Thoracic aorta (tissue), 2 donors: ENCODE results near the gene SMARCB1. TPM values are rescaled to one million over a fixed set of nuclear protein-coding genes. Genes with fewer than 3 reads are reported as not detected.

Experiments used
- ATAC-seq: fragments of 150-250 bp; one replicate; pipeline ENCODE4 v1.8.0; 2017; ENCODE audit warnings: low read depth; ENCODE audit not compliant: insufficient number of reproducible peaks, low FRiP score
- DNase-seq: peaks from one replicate; pipeline ENCODE4 v3.0.0-alpha.2; 2020; ENCODE audit warnings: low spot score
- H3K27ac ChIP-seq, 2 donors: fragments of 200-600 bp; sonication (generic); 1 replicate in 1 of 2; 2 replicates in 1 of 2; pipeline ENCODE4 v1.5.1; 2016; ENCODE audit warnings: mild to moderate bottlenecking in 2 of 2, moderate library complexity in 2 of 2
- H3K27me3 ChIP-seq: fragments of 200-600 bp; sonication (generic); replicated peaks from 2 replicates; pipeline ENCODE4 v1.6.0; 2016; ENCODE audit warnings: mild to moderate bottlenecking; ENCODE audit not compliant: insufficient read depth
- H3K36me3 ChIP-seq: fragments of 200-600 bp; sonication (generic); one replicate; pipeline ENCODE4 v1.5.1; 2016
- H3K4me1 ChIP-seq, 2 donors: fragments of 200-600 bp; sonication (generic); 1 replicate in 1 of 2; 2 replicates in 1 of 2; pipeline versions ENCODE4 v1.5.1 to v1.6.0; 2016; ENCODE audit warnings: low read depth in 2 of 2, mild to moderate bottlenecking in 1 of 2; ENCODE audit not compliant: control insufficient read depth in 1 of 2
- H3K4me3 ChIP-seq: fragments of 200-600 bp; sonication (generic); 2 replicates; pipeline ENCODE4 v1.5.1; 2016; ENCODE audit warnings: mild to moderate bottlenecking
- H3K9me3 ChIP-seq: fragments of 200-600 bp; sonication (generic); 2 replicates; pipeline ENCODE4 v1.5.1; 2016
- total RNA-seq, 2 donors: library from RNA; depleted of rRNA; stranded (reverse); fragments of >200 nt; gene quantifications; one replicate each; pipeline versions ENCODE4 v1.1.0 to v1.2.3, GENCODE V29; 2016
- TF ChIP-seq, protein P1 (sequence below): fragments of 200-600 bp; sonication (generic); IDR thresholded peaks from one replicate; pipeline ENCODE4 v1.5.1; 2019; ENCODE audit warnings: antibody characterized with exemption

Gene SMARCB1
- total RNA-seq, 2 donors from 2014 or later: 43.5 to 50.0 TPM

DNA sequence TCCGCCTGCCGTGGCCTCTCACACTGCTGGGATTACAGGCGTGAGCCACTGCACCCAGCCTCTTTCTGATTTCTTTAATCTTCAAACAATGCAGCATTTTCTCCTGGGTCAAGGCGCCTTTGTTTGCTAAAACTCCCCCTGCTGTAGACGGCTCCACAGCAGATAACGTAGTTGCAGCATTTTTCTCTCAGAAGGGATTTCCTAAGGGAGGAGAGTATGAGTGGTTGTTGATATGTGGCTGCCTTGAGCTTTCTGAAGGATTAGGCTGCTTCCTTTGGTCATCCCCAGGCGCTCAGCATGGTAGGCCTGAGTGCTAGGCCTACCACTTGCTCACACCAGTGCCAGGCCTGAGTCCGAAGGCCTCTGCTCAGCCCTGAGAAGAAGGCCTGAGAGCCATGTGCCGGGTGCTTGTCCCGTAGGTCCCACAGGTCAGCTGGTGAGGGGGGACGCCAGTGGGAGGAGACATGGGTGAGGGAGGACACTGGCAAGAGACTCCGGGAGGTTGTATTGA is 18.1 kb downstream of the SMARCB1 start:
- peaks cover 43% of the 10 kb centered on the region for H3K36me3 ChIP-seq

DNA sequence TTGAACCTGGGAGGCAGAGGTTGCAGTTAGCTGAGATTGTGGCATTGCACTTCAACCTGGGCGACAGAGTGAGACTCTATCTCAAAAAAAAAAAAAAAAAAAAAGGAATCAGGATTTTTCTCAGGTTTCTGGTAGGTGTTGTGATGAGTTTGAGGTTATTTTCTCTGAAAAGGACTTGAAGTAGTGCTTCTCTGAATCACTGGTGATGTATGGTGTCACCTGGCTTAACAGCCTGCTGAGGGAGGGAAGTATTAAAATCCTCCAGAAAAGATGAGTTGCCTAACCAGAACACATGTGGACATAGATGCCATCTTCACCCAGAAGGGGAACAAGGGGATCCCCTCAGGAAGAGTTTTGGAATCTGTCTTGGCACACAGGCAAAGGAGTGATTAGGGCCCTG is 20.1 kb downstream of the SMARCB1 start:
- TF ChIP-seq, protein P1, sequence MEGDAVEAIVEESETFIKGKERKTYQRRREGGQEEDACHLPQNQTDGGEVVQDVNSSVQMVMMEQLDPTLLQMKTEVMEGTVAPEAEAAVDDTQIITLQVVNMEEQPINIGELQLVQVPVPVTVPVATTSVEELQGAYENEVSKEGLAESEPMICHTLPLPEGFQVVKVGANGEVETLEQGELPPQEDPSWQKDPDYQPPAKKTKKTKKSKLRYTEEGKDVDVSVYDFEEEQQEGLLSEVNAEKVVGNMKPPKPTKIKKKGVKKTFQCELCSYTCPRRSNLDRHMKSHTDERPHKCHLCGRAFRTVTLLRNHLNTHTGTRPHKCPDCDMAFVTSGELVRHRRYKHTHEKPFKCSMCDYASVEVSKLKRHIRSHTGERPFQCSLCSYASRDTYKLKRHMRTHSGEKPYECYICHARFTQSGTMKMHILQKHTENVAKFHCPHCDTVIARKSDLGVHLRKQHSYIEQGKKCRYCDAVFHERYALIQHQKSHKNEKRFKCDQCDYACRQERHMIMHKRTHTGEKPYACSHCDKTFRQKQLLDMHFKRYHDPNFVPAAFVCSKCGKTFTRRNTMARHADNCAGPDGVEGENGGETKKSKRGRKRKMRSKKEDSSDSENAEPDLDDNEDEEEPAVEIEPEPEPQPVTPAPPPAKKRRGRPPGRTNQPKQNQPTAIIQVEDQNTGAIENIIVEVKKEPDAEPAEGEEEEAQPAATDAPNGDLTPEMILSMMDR: no peak
- no peak for ATAC-seq
- peaks cover 32% of the 10 kb centered on the region for H3K36me3 ChIP-seq

More for the DNA sequence above, 18.1 kb downstream of the SMARCB1 start:
- ATAC-seq (no peak), DNase-seq (no peak)
- no peaks in the 10 kb centered on the region for H3K27me3 ChIP-seq
- TF ChIP-seq, protein P1: no peak
- H3K9me3 ChIP-seq: no peaks in the 10 kb centered on the region
- no peak overlapping the region for H3K27ac ChIP-seq
- no peaks in the 10 kb centered on the region for H3K4me1 ChIP-seq
- no peak overlapping the region for H3K4me3 ChIP-seq

DNA sequence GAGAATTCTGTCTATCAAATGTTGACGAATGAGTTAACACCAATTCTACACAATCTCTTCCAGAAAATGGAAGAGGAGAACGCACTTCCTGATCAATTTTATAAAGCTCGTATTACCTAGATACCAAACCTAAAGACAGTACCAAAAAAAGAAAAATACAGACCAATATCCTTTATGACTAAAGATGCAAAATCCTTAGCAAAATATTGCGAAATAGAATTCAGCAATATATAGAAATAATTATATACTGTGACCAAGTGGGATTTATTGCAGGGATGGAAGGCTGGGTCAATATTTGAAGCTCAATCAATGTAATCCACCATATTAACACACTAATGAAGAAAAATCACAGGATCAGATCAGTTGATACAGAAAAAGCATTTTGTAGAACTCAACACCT is 25.6 kb downstream of the SMARCB1 start:
- Histone ChIP-seq H3K9me3 (no peaks in the 10 kb centered on the region), H3K4me1 (no peaks in the 10 kb centered on the region), H3K4me3 (no peak overlapping the region), H3K36me3 (peaks cover 27% of the 10 kb centered on the region), H3K27me3 (no peaks in the 10 kb centered on the region), H3K27ac (no peak overlapping the region)
- no peak for DNase-seq
- TF ChIP-seq, protein P1: no peak
- ATAC-seq: no peak

More for the DNA sequence above, 20.1 kb downstream of the SMARCB1 start:
- H3K4me1 ChIP-seq: no peaks in the 10 kb centered on the region
- no peak overlapping the region for H3K27ac ChIP-seq
- no peak overlapping the region for H3K4me3 ChIP-seq
- no peaks in the 10 kb centered on the region for H3K9me3 ChIP-seq
- no peak for DNase-seq
- H3K27me3 ChIP-seq: no peaks in the 10 kb centered on the region

DNA sequence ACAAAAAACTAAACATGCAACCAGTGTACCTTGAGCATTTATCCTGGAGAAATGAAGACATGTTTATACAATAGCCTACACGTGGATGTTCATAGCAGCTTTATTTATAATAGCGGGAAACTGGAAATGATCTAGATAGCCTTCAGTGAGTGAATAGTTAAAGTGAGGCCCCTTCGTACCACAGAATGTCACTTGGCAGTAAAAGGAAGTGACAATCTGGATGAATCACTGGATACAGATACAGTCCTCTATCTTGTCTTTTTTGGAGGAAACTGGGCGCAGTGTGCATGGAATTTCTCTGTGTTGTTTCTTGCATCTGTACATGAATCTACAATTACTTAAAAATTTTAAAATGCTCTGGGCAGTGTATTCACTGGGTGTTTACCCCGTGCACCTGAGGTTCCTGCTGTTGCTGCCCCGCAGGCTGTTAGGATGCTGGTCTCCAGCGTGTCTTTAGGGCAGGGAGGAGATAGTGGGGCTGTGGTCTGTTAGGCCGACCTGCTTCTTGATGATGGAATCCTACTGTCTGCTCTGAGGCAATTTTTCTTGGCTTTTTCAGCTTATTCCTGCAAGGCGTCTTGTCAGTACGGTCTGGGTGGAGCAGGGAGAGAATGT is 28.9 kb downstream of the SMARCB1 start:
- DNase-seq (no peak), ATAC-seq (no peak)
- no peaks in the 10 kb centered on the region for H3K4me1 ChIP-seq
- no peak overlapping the region for H3K4me3 ChIP-seq
- H3K36me3 ChIP-seq: peaks cover 30% of the 10 kb centered on the region
- TF ChIP-seq, protein P1: no peak
- H3K27ac ChIP-seq: no peak overlapping the region
- no peaks in the 10 kb centered on the region for H3K9me3 ChIP-seq
- H3K27me3 ChIP-seq: no peaks in the 10 kb centered on the region

DNA sequence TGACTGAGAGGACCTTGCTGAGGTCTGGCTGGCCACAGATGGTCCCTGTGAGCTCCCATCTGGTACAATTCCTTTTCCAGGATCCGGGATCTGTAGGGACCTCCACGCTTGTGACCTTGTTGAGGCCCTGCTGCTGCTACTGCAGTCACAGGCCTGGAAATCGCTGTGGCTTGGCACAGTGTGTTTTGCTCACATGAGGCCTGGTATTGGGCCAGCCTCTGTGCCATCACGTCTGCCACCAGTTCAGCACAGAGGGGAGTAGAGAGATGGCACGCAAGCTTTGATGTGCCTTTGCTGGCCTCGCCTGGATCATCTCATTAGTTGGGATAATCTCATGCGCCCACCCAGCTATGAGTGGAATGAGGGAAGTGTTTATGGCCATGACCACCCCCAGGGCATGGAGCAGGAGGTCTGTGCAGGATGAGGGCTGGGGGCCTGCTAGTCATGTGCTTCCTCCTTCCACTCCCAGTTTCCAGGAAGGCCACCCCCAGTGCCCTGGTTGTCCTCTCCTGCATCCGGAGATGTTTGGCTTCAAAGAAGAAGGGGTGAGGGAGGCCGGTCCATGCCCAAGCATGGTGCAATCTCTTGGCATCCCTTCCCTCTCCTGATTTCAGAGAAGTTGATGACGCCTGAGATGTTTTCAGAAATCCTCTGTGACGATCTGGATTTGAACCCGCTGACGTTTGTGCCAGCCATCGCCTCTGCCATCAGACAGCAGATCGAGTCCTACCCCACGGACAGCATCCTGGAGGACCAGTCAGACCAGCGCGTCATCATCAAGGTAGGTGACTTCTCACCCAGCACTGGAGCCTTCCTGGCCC is 29.6 kb downstream of the SMARCB1 start:
- Histone ChIP-seq H3K27ac (no peak overlapping the region), H3K4me3 (no peak overlapping the region), H3K36me3 (peaks cover 36% of the 10 kb centered on the region), H3K27me3 (no peaks in the 10 kb centered on the region), H3K9me3 (no peaks in the 10 kb centered on the region), H3K4me1 (no peaks in the 10 kb centered on the region)
- ATAC-seq: no peak
- TF ChIP-seq, protein P1: no peak
- DNase-seq: no peak
